Aorta (tissue), 5 donors: Measurements from ENCODE around the gene FBLN5. TPM values are rescaled to one million over a fixed set of nuclear protein-coding genes. Genes with fewer than 3 reads are reported as not detected.

ENCODE experiments used
- ATAC-seq: fragments of 200-7000 bp; cut with Tn5 transposase; one replicate; pipeline ENCODE4 v1.9.1; 2022; ENCODE audit warnings: moderate library complexity; ENCODE audit not compliant: low FRiP score
- DNase-seq, 2 donors: peaks; one replicate each; pipeline ENCODE4 v3.0.0-alpha.2; 2020
- H3K27ac ChIP-seq, 2 donors: one replicate each; pipeline ENCODE4 v1.5.1; 2013; ENCODE audit warnings: low read length in 2 of 2, mild to moderate bottlenecking in 2 of 2, moderate library complexity in 2 of 2, control low read depth in 1 of 2, inconsistent platforms in 1 of 2, low read depth in 1 of 2
- H3K27me3 ChIP-seq, 2 donors: one replicate each; pipeline ENCODE4 v1.6.1; 2013; ENCODE audit warnings: control low read depth in 1 of 2, low read length in 1 of 2, mild to moderate bottlenecking in 1 of 2, moderate library complexity in 1 of 2; ENCODE audit not compliant: insufficient read depth in 2 of 2, control insufficient read depth in 1 of 2
- H3K36me3 ChIP-seq, 2 donors: one replicate each; pipeline ENCODE4 v1.6.1; 2013; ENCODE audit warnings: control low read depth in 1 of 2, low read length in 1 of 2, mild to moderate bottlenecking in 1 of 2; ENCODE audit not compliant: insufficient read depth in 2 of 2, control insufficient read depth in 1 of 2
- H3K4me1 ChIP-seq, 2 donors: one replicate each; pipeline ENCODE4 v1.6.1; 2013; ENCODE audit warnings: low read length in 2 of 2, control low read depth in 1 of 2, mild to moderate bottlenecking in 1 of 2, moderate library complexity in 1 of 2; ENCODE audit not compliant: insufficient read depth in 2 of 2, control insufficient read depth in 1 of 2
- H3K4me3 ChIP-seq, 2 donors: one replicate each; pipeline ENCODE4 v1.5.1; 2013; ENCODE audit warnings: low read length in 2 of 2, control low read depth in 1 of 2, mild to moderate bottlenecking in 1 of 2
- H3K9me3 ChIP-seq: one replicate; pipeline ENCODE4 v1.6.1; 2013; ENCODE audit warnings: mild to moderate bottlenecking, low read length; ENCODE audit not compliant: control insufficient read depth
- whole genome bisulfite sequencing, 2 donors: extraction: QIAGEN DNeasy Blood & Tissue Kit; methylation state at CpG; one replicate each; pipeline ENCODE4 v1.1.7; 2013; 5-methylcytosine and 5-hydroxymethylcytosine counted together
- intact Hi-C, 2 donors: fragments of 100-400 bp; cut with DNase I; formaldehyde crosslinking; loops; one replicate each; pipeline versions ENCODE4 v1.14.2 to v1.15.0; 2022
- polyA plus RNA-seq, 2 donors: library from polyadenylated mRNA; stranded (reverse); fragments of 200-250 nt; gene quantifications; one replicate each; pipeline ENCODE4 v1.2.3, GENCODE V29; 2013
- total RNA-seq, 2 donors: library from RNA; stranded (reverse); fragmentation: NEBNext Ultra II Directional; extraction: Animal tissue kit (Norgen Biotek cat#: 25700); gene quantifications; one replicate each; pipeline ENCODE4 v1.2.1, GENCODE V29; 2021
- donor health status: healthy with polysubstance abuse.
- donor health status: Bipolar disorder and iron deficiency.
- donor health status: DM: no; HTN: no; CAD: no.
- donor health status: DM: no; HTN: no; CAD: no.
- donor health status: DM: yes; HTN: yes; CAD: no.

FBLN5 gene
- total and polyA plus RNA-seq, 4 donors = 375 to 735 (median 419) TPM

DNA sequence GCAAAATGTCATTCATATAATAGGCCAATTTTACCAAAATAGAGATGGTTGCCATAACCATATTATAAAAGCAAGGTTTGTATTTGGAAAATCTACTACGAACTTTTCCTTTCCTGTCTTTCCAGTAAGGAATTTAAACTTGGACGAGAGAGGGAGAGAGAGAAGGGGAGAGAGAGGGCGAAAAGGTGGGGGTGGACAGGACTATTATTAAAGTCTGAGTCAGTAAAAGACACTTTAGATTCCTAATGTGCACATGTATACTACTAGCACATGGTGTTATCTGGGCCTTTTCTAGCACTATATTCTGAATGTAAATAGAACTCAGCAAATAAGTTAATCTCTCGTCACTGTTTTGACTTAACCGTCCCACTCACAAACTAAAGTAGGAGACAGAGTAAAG, 30.4 kb upstream of the FBLN5 start:
- intact Hi-C loops = no loop called here
- ATAC-seq (no peak), DNase-seq (no peak)
- no peaks in the 10 kb centered on the region for H3K36me3 ChIP-seq
- H3K4me3 ChIP-seq = no peak overlapping the region
- H3K9me3 ChIP-seq = no peaks in the 10 kb centered on the region
- peaks cover 0 to 6% of the 10 kb centered on the region in 2 donors for H3K4me1 ChIP-seq
- 8% methylated on average over 5 of the region's 5 CpGs for WGBS, 2 donors
- H3K27ac ChIP-seq = peak overlapping the region in 1 of 2 donors; percentile 62
- no peaks in the 10 kb centered on the region for H3K27me3 ChIP-seq

DNA sequence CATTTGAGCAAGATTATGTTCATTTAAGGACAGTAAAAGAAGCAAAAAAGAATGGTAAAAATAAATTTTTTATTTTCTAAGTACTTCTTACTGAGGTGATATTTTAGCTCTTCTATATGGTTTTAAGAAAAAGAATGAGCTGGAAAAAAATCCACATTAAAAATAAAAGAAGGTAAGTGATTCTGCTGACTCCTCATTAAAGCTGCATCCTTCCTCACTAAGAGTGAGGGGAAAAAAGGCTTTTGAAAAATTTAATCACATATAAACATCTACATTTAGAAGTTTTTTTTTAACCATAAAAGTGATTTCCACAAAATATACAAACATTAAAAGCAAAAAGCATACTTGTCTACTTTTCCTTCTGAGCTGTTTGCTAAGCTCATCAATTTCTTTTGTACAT, 28.3 kb upstream of the FBLN5 start:
- H3K4me1 ChIP-seq = peaks cover 0 to 6% of the 10 kb centered on the region in 2 donors
- H3K27ac ChIP-seq = no peak overlapping the region
- DNase-seq = no peak
- no peak overlapping the region for H3K4me3 ChIP-seq
- intact Hi-C loops = no loop called here
- ATAC-seq = no peak
- no peaks in the 10 kb centered on the region for H3K9me3 ChIP-seq
- H3K27me3 ChIP-seq = no peaks in the 10 kb centered on the region
- no peaks in the 10 kb centered on the region for H3K36me3 ChIP-seq

DNA sequence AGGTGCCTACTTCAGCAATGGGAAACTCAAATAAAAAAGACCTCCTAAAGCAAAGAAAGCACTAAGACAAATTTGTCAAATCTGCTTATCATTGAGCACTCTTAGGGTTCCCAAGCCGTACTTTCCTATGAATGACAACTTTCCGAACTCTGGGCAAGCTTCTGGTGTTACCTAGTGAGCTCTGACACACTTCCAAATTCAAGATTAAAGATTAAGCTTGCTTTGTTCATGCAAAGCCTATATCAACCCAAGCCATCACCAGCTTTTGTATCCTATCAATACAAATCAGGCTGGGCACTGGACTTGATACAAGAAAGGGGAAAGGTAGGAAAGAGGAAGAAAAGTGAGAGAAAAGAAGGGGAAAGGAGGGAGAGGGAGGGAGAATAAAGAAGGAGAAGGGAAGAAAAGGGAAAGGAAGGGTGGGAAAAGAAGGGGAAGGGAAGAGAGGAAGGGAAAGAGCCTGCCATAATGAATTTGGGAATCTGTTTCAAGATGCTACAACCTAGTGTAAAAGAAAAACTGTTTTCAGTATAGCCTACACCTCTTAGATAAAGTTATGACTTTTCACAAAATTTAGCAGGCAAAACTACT, 23.8 kb upstream of the FBLN5 start:
- DNase-seq (no peak), ATAC-seq (no peak)
- H3K4me3 ChIP-seq = no peak overlapping the region
- H3K9me3 ChIP-seq = no peaks in the 10 kb centered on the region
- intact Hi-C loops = no loop called here
- H3K36me3 ChIP-seq = peaks cover 0 to 2% of the 10 kb centered on the region in 2 donors
- no peak overlapping the region for H3K27ac ChIP-seq
- H3K4me1 ChIP-seq = no peaks in the 10 kb centered on the region
- 88 to 91% methylated on average over 2 of the region's 2 CpGs for WGBS, 2 donors
- no peaks in the 10 kb centered on the region for H3K27me3 ChIP-seq

DNA sequence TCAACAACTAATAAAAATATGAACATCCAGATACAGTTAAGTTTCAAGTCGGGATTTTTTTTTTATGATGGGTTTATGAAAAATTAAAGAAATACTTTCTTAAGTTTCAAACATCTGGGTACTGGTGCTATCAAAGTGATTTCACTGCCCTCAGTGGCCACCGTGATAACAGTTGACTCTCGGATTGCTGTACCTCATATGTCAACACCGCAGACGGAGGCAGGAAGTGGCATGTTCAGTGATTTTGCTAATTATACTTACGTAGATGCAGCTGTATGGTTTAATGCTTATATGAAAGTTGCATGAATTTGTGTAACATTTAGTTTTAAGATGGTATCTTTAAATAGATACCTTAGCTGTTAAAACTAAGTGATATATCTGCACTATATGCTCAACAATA, 20.8 kb upstream of the FBLN5 start:
- H3K27ac ChIP-seq = no peak overlapping the region
- H3K9me3 ChIP-seq = no peaks in the 10 kb centered on the region
- ATAC-seq = no peak
- no peaks in the 10 kb centered on the region for H3K27me3 ChIP-seq
- peaks cover 0 to 2% of the 10 kb centered on the region in 2 donors for H3K36me3 ChIP-seq
- H3K4me3 ChIP-seq = no peak overlapping the region
- WGBS, 2 donors = 61 to 63% methylated on average over 6 of the region's 6 CpGs
- intact Hi-C loops = no loop called here
- DNase-seq = no peak
- no peaks in the 10 kb centered on the region for H3K4me1 ChIP-seq

DNA sequence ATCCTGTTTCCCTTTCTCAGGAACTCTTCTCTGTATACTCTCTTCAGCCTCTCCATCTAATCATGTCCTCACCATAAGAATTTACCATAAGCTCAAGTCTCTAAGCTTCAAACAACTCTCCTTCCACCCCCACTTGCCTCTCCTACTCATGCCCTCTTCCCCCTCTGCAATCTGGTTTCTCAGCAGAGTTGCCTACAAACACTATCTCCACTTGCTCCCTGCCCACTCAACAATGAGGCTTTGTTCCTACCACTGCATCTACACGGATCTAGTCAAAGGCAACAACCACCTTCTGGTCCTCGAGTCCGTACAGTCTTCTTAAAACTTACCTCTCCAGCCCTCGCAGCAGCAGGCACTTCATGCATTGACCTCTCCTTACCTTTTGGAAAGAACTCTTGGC, 17.2 kb upstream of the FBLN5 start:
- DNase-seq (no peak), ATAC-seq (no peak)
- intact Hi-C loops = no loop called here

DNA sequence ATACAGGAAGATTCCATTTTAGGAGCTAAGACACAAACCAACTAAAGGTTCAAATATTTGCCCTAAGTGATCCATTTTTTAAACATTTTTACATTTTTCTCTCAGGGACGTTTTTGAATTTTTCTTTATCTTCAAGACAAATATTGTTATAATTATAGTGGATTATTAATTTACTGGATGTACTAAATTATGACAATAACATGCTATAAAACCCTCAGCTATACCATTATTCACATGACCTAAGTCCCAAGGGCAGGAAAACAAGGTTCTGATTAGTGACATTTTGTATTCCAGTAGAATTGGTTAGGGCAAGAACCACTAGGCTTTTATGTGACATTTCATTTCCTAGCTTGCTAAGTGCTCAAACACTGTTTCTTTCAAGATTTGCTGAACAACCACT, 16.5 kb upstream of the FBLN5 start:
- no peaks in the 10 kb centered on the region for H3K4me1 ChIP-seq
- no peaks in the 10 kb centered on the region for H3K9me3 ChIP-seq
- no peaks in the 10 kb centered on the region for H3K27me3 ChIP-seq
- intact Hi-C loops = no loop called here
- DNase-seq (no peak), ATAC-seq (no peak)
- no peak overlapping the region for H3K4me3 ChIP-seq
- 8 to 9% methylated on average over 1 of the region's 1 CpG for WGBS, 2 donors
- no peak overlapping the region for H3K27ac ChIP-seq
- H3K36me3 ChIP-seq = peaks cover 0 to 2% of the 10 kb centered on the region in 2 donors

More for the DNA sequence above, 17.2 kb upstream of the FBLN5 start:
- no peaks in the 10 kb centered on the region for H3K27me3 ChIP-seq
- H3K4me3 ChIP-seq = no peak overlapping the region
- H3K9me3 ChIP-seq = no peaks in the 10 kb centered on the region
- H3K4me1 ChIP-seq = no peaks in the 10 kb centered on the region
- peaks cover 0 to 2% of the 10 kb centered on the region in 2 donors for H3K36me3 ChIP-seq
- WGBS, 2 donors = 56 to 61% methylated on average over 4 of the region's 4 CpGs
- H3K27ac ChIP-seq = no peak overlapping the region

DNA sequence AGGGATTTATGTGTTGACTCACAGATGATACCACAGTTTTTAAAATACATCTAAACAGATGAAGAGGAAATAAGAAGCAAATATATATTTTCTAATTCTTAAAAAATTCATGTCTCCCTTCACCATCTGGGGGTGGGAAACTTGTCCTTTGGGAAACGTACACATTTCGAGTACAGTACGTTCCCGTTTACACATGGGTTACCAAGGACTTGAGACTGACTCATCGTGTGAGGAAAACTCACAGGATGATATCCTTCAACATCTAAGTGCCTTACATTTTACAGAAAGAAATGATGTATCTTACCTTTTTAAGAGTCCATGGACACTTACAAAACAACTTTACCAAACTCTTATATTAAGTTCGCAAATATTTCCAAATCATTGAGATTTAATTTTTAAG, 16.0 kb upstream of the FBLN5 start:
- WGBS, 2 donors = 21 to 29% methylated on average over 6 of the region's 6 CpGs
- no peaks in the 10 kb centered on the region for H3K4me1 ChIP-seq
- H3K36me3 ChIP-seq = no peaks in the 10 kb centered on the region
- no peak for ATAC-seq
- no peaks in the 10 kb centered on the region for H3K9me3 ChIP-seq
- no peak overlapping the region for H3K27ac ChIP-seq
- no peak for DNase-seq
- intact Hi-C loops = no loop called here
- no peaks in the 10 kb centered on the region for H3K27me3 ChIP-seq
- H3K4me3 ChIP-seq = no peak overlapping the region

DNA sequence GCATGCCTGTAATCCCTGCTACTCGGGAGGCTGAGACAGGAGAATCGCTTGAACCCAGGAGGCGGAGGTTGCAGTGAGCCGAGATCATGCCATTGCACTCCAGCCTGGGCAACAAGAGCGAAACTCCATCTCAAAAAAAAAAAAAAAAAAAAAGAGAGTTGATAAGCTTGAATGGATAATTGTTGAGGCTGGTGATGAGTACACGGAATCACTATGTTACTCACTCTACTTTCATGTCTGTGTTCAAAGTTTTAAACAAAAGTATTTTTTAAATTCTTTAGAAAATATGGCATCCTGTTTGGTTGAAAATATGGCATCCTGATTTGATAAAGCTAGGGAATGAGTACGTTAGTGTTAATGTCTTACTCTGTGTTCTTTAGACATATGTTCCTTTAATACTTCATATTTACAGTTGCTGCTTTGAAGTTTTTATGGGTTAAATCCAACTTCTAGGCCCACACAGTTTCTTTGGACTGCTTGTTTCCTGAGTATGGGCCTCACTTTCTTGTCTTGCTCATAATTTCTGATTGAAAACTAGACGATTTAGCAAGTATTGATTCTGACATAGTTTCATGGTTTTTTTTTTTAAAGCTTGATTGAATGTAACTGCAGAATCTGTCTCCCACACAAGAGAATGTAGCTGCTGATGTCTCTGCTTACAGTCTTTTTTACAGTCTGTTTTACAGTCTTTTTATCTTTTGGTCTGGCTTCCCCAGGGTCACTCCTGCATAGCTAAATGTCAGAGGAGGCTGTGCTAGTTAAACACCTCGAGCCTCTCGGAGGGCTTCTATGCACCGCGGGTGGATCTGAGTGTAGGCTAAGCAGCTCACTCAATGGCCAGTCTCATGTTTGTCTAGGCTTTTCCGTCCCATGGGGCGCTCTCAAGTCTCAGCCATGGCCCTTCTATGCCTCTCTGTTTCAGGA, 14.1 kb upstream of the FBLN5 start:
- no peaks in the 10 kb centered on the region for H3K4me1 ChIP-seq
- H3K27ac ChIP-seq = no peak overlapping the region
- no peaks in the 10 kb centered on the region for H3K27me3 ChIP-seq
- no peak for ATAC-seq
- WGBS, 2 donors = 64 to 76% methylated on average over 10 to 14 of the region's 14 CpGs
- no peak overlapping the region for H3K4me3 ChIP-seq
- intact Hi-C loops = no loop called here
- DNase-seq = no peak
- no peaks in the 10 kb centered on the region for H3K9me3 ChIP-seq
- H3K36me3 ChIP-seq = no peaks in the 10 kb centered on the region

DNA sequence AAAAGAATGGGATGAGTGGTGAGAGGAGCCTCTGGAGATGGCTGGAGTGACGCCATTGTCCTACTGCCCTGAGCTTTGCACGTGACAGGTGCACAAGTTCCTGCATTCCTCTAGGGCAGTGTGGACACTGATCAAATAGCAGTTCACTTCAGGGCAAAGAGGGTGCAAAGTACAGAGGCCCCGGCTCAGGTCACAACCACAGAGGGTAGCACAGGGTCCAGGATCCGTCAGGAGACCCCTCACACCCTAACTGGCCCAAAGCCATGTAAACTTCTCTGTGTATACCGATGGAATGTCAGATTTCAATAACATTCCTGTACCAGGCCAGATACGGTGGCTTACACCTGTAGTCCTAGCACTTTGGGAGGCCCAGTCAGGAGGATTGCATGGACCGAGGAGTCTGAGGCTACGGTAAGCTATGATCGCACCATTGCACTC, 10.4 kb upstream of the FBLN5 start:
- intact Hi-C loops = no loop called here
- DNase-seq = no peak
- Histone ChIP-seq H3K4me1 (no peaks in the 10 kb centered on the region), H3K27ac (no peak overlapping the region), H3K4me3 (no peak overlapping the region), H3K9me3 (no peaks in the 10 kb centered on the region), H3K36me3 (no peaks in the 10 kb centered on the region), H3K27me3 (no peaks in the 10 kb centered on the region)
- peak; percentile 46 for ATAC-seq
- whole genome bisulfite sequencing, 2 donors = 92 to 95% methylated on average over 9 of the region's 9 CpGs
